Measurements from ENCODE around the gene TMEM25.

TMEM25 gene

DNA sequence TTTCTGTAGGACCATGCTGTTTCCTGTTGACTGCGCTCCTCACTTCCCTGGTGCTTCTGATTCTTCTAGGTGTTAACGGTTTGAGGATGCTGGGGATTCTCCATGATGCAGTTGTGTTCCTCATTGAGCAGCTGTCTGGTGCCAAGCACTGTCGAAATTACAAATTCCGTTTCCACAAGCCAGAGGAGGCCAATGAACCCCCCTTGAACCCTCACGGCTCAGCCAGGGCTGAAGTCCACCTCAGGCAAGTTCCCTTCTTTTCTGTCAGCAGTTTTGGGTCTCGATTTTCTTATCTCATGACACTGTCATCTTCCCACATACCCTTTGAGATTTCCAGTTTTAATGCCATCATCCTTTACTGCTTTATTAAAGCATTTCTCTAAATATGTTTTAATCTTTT lies 11.4 kb upstream of the TMEM25 start:
- no peaks in the 10 kb centered on the region for H3K27me3 ChIP-seq (ENCODE audit: control insufficient read depth in 2 of 2, insufficient read depth in 2 of 2, low read length in 2 of 2)
- H3K4me3 ChIP-seq (ENCODE audit: low read length in 2 of 2): no peak overlapping the region
- no peaks in the 10 kb centered on the region for H3K9me3 ChIP-seq (ENCODE audit: control insufficient read depth in 2 of 2, low read length in 2 of 2)
- H3K36me3 ChIP-seq (ENCODE audit: control insufficient read depth in 2 of 2, insufficient read depth in 2 of 2, low read length in 2 of 2): peaks cover 65 to 67% of the 10 kb centered on the region in 2 donors
- H3K27ac ChIP-seq (ENCODE audit: low read depth in 2 of 2, low read length in 2 of 2): no peak overlapping the region
- no peaks in the 10 kb centered on the region for H3K4me1 ChIP-seq (ENCODE audit: control insufficient read depth in 2 of 2, insufficient read depth in 2 of 2, low read length in 2 of 2)
- H3K9ac ChIP-seq (ENCODE audit: low read depth in 1 of 2, low read length in 2 of 2): no peak overlapping the region

DNA sequence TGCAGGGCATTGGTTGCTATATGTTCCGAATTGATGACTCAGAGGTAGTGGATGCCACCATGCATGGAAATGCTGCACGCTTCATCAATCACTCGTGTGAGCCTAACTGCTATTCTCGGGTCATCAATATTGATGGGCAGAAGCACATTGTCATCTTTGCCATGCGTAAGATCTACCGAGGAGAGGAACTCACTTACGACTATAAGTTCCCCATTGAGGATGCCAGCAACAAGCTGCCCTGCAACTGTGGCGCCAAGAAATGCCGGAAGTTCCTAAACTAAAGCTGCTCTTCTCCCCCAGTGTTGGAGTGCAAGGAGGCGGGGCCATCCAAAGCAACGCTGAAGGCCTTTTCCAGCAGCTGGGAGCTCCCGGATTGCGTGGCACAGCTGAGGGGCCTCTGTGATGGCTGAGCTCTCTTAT lies 9.1 kb upstream of the TMEM25 start:
- Histone ChIP-seq H3K9me3 (ENCODE audit: control insufficient read depth in 2 of 2, low read length in 2 of 2) (no peaks in the 10 kb centered on the region), H3K36me3 (ENCODE audit: control insufficient read depth in 2 of 2, insufficient read depth in 2 of 2, low read length in 2 of 2) (peaks cover 54 to 59% of the 10 kb centered on the region in 2 donors), H3K27ac (ENCODE audit: low read depth in 2 of 2, low read length in 2 of 2) (no peak overlapping the region), H3K4me1 (ENCODE audit: control insufficient read depth in 2 of 2, insufficient read depth in 2 of 2, low read length in 2 of 2) (no peaks in the 10 kb centered on the region), H3K27me3 (ENCODE audit: control insufficient read depth in 2 of 2, insufficient read depth in 2 of 2, low read length in 2 of 2) (no peaks in the 10 kb centered on the region), H3K4me3 (ENCODE audit: low read length in 2 of 2) (no peak overlapping the region), H3K9ac (ENCODE audit: low read depth in 1 of 2, low read length in 2 of 2) (no peak overlapping the region)

DNA sequence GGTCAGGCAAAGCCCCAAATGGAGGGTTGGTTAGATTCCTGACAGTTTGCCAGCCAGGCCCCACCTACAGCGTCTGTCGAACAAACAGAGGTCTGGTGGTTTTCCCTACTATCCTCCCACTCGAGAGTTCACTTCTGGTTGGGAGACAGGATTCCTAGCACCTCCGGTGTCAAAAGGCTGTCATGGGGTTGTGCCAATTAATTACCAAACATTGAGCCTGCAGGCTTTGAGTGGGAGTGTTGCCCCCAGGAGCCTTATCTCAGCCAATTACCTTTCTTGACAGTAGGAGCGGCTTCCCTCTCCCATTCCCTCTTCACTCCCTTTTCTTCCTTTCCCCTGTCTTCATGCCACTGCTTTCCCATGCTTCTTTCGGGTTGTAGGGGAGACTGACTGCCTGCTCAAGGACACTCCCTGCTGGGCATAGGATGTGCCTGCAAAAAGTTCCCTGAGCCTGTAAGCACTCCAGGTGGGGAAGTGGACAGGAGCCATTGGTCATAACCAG lies 8.4 kb upstream of the TMEM25 start:
- H3K27me3 ChIP-seq (ENCODE audit: control insufficient read depth in 2 of 2, insufficient read depth in 2 of 2, low read length in 2 of 2): no peaks in the 10 kb centered on the region
- H3K36me3 ChIP-seq (ENCODE audit: control insufficient read depth in 2 of 2, insufficient read depth in 2 of 2, low read length in 2 of 2): peaks cover 50 to 55% of the 10 kb centered on the region in 2 donors
- no peaks in the 10 kb centered on the region for H3K9me3 ChIP-seq (ENCODE audit: control insufficient read depth in 2 of 2, low read length in 2 of 2)
- H3K9ac ChIP-seq (ENCODE audit: low read depth in 1 of 2, low read length in 2 of 2): no peak overlapping the region
- H3K4me3 ChIP-seq (ENCODE audit: low read length in 2 of 2): no peak overlapping the region
- H3K4me1 ChIP-seq (ENCODE audit: control insufficient read depth in 2 of 2, insufficient read depth in 2 of 2, low read length in 2 of 2): no peaks in the 10 kb centered on the region
- no peak overlapping the region for H3K27ac ChIP-seq (ENCODE audit: low read depth in 2 of 2, low read length in 2 of 2)

DNA sequence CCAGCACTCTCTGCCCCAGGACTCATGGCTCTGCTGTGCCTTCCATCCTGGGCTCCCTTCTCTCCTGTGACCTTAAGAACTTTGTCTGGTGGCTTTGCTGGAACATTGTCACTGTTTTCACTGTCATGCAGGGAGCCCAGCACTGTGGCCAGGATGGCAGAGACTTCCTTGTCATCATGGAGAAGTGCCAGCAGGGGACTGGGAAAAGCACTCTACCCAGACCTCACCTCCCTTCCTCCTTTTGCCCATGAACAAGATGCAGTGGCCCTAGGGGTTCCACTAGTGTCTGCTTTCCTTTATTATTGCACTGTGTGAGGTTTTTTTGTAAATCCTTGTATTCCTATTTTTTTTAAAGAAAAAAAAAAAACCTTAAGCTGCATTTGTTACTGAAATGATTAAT lies 6.6 kb upstream of the TMEM25 start:
- H3K9me3 ChIP-seq (ENCODE audit: control insufficient read depth in 2 of 2, low read length in 2 of 2): no peaks in the 10 kb centered on the region
- H3K27ac ChIP-seq (ENCODE audit: low read depth in 2 of 2, low read length in 2 of 2): no peak overlapping the region
- no peak overlapping the region for H3K9ac ChIP-seq (ENCODE audit: low read depth in 1 of 2, low read length in 2 of 2)
- no peak overlapping the region for H3K4me3 ChIP-seq (ENCODE audit: low read length in 2 of 2)
- H3K27me3 ChIP-seq (ENCODE audit: control insufficient read depth in 2 of 2, insufficient read depth in 2 of 2, low read length in 2 of 2): no peaks in the 10 kb centered on the region
- no peaks in the 10 kb centered on the region for H3K4me1 ChIP-seq (ENCODE audit: control insufficient read depth in 2 of 2, insufficient read depth in 2 of 2, low read length in 2 of 2)
- peaks cover 42 to 48% of the 10 kb centered on the region in 2 donors for H3K36me3 ChIP-seq (ENCODE audit: control insufficient read depth in 2 of 2, insufficient read depth in 2 of 2, low read length in 2 of 2)

DNA sequence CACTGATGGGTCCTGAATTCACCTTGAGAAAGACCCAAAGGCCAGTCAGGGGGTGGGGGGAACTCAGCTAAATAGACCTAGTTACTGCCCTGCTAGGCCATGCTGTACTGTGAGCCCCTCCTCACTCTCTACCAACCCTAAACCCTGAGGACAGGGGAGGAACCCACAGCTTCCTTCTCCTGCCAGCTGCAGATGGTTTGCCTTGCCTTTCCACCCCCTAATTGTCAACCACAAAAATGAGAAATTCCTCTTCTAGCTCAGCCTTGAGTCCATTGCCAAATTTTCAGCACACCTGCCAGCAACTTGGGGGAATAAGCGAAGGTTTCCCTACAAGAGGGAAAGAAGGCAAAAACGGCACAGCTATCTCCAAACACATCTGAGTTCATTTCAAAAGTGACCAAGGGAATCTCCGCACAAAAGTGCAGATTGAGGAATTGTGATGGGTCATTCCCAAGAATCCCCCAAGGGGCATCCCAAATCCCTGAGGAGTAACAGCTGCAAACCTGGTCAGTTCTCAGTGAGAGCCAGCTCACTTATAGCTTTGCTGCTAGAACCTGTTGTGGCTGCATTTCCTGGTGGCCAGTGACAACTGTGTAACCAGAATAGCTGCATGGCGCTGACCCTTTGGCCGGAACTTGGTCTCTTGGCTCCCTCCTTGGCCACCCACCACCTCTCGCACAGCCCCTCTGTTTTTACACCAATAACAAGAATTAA lies 6.1 kb upstream of the TMEM25 start:
- no peaks in the 10 kb centered on the region for H3K9me3 ChIP-seq (ENCODE audit: control insufficient read depth in 2 of 2, low read length in 2 of 2)
- H3K4me1 ChIP-seq (ENCODE audit: control insufficient read depth in 2 of 2, insufficient read depth in 2 of 2, low read length in 2 of 2): peaks cover 3 to 5% of the 10 kb centered on the region in 2 donors
- no peak overlapping the region for H3K9ac ChIP-seq (ENCODE audit: low read depth in 1 of 2, low read length in 2 of 2)
- H3K36me3 ChIP-seq (ENCODE audit: control insufficient read depth in 2 of 2, insufficient read depth in 2 of 2, low read length in 2 of 2): peaks cover 36 to 43% of the 10 kb centered on the region in 2 donors
- H3K4me3 ChIP-seq (ENCODE audit: low read length in 2 of 2): no peak overlapping the region
- H3K27me3 ChIP-seq (ENCODE audit: control insufficient read depth in 2 of 2, insufficient read depth in 2 of 2, low read length in 2 of 2): no peaks in the 10 kb centered on the region
- H3K27ac ChIP-seq (ENCODE audit: low read depth in 2 of 2, low read length in 2 of 2): no peak overlapping the region

DNA sequence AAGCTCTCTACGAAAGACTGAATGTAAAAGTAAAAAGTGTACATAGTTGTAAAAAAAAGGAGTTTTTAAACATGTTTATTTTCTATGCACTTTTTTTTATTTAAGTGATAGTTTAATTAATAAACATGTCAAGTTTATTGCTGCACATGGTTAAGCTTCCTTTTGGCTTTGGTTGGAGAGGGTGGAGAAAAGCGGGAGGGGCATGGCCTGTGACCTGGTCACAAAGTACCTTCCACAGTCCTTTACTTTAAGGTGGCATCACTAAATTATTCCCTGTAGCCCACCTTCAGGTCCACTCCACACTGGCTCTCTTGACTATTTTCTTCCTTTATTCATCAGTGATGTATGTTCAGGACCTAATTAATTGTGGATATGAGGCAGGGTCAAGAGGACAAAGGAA lies 4.3 kb upstream of the TMEM25 start:
- Histone ChIP-seq H3K4me3 (ENCODE audit: low read length in 2 of 2) (no peak overlapping the region), H3K36me3 (ENCODE audit: control insufficient read depth in 2 of 2, insufficient read depth in 2 of 2, low read length in 2 of 2) (peaks cover 20 to 27% of the 10 kb centered on the region in 2 donors), H3K9me3 (ENCODE audit: control insufficient read depth in 2 of 2, low read length in 2 of 2) (no peaks in the 10 kb centered on the region), H3K27me3 (ENCODE audit: control insufficient read depth in 2 of 2, insufficient read depth in 2 of 2, low read length in 2 of 2) (no peaks in the 10 kb centered on the region), H3K27ac (ENCODE audit: low read depth in 2 of 2, low read length in 2 of 2) (no peak overlapping the region), H3K9ac (ENCODE audit: low read depth in 1 of 2, low read length in 2 of 2) (no peak overlapping the region), H3K4me1 (ENCODE audit: control insufficient read depth in 2 of 2, insufficient read depth in 2 of 2, low read length in 2 of 2) (peaks cover 11 to 13% of the 10 kb centered on the region in 2 donors)

DNA sequence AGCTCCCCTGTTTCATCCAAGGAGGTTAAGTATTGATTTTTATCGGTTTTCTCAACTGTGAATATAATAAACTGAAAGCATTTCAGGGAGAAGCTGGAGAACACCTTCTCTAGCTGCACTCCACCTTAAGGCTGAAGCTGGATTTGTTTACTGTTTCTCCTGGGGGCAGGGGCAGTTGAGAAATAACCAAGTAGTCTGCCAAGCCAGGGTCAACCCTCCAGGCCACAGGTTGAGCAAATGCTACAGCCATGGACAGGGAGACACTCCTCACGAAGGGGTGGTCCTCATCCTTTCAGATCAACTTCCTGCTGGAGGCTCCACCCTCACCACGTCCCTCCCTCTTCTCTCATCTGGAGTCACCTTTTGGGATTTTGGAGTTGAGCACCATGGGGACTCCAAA lies 3.9 kb upstream of the TMEM25 start, which contains the start of gene TTC36:
TTC36 (plus strand) TSS at position 366 of the 400 bp plus-strand sequence; CDS start at position 387, 21 bp downstream.
- Histone ChIP-seq H3K4me3 (ENCODE audit: low read length in 2 of 2) (no peak within 1 kb of the TSS), H3K9me3 (ENCODE audit: control insufficient read depth in 2 of 2, low read length in 2 of 2) (no peaks in the 10 kb centered on the region), H3K9ac (ENCODE audit: low read depth in 1 of 2, low read length in 2 of 2) (no peak within 1 kb of the TSS), H3K4me1 (ENCODE audit: control insufficient read depth in 2 of 2, insufficient read depth in 2 of 2, low read length in 2 of 2) (peaks cover 11 to 15% of the 10 kb centered on the region in 2 donors), H3K27me3 (ENCODE audit: control insufficient read depth in 2 of 2, insufficient read depth in 2 of 2, low read length in 2 of 2) (no peaks in the 10 kb centered on the region), H3K36me3 (ENCODE audit: control insufficient read depth in 2 of 2, insufficient read depth in 2 of 2, low read length in 2 of 2) (peaks cover 16 to 23% of the 10 kb centered on the region in 2 donors), H3K27ac (ENCODE audit: low read depth in 2 of 2, low read length in 2 of 2) (no peak within 1 kb of the TSS)

DNA sequence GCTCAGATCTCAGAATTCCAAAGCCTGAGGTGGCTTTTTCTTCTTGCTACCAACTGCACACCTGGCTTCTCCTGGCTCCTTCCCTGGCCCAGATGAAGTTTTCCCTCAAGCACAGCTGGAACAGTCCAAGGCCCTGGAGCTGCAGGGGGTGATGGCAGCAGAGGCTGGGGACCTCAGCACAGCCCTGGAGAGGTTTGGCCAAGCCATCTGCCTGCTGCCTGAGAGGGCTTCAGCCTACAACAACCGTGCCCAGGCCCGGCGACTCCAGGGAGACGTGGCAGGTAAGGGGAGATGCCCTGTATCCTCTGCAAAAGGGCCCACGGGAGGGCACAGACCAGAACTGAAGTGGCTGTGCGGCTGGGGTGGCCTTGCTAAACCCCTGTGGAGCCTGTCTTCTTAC lies 2.5 kb upstream of the TMEM25 start:
- Histone ChIP-seq H3K9ac (ENCODE audit: low read depth in 1 of 2, low read length in 2 of 2) (no peak overlapping the region), H3K9me3 (ENCODE audit: control insufficient read depth in 2 of 2, low read length in 2 of 2) (no peaks in the 10 kb centered on the region), H3K4me3 (ENCODE audit: low read length in 2 of 2) (no peak overlapping the region), H3K36me3 (ENCODE audit: control insufficient read depth in 2 of 2, insufficient read depth in 2 of 2, low read length in 2 of 2) (peaks cover 8 to 10% of the 10 kb centered on the region in 2 donors), H3K27me3 (ENCODE audit: control insufficient read depth in 2 of 2, insufficient read depth in 2 of 2, low read length in 2 of 2) (no peaks in the 10 kb centered on the region), H3K27ac (ENCODE audit: low read depth in 2 of 2, low read length in 2 of 2) (no peak overlapping the region), H3K4me1 (ENCODE audit: control insufficient read depth in 2 of 2, insufficient read depth in 2 of 2, low read length in 2 of 2) (peaks cover 11 to 15% of the 10 kb centered on the region in 2 donors)

DNA sequence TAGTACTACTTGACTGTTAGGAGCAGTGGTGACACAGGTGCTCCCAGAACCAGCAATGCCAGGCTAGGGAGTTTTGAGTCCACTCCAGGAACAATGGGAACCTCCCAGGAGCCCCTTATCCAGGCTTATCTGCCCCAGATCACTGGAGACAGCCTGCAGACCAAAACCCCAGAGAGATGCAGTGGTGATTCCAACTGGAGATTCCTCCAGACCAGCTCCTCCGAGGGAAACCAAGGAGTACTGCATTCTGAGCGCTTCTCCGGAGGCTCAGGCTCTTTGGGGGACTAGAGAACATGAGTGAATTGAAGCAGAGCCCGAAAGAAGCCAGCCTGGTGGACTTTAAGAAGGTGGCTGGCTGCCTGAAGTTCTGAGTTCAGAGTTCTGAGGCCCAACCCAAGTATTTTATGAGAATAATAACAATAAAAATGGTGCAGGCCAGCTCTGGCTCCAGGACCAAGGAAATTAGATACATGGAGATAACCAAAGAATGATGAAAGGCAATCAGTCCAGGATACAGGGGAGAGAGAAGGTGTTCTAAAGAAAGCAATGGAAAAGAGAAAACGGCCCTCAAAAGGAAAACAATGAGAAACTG lies 1.3 kb upstream of the TMEM25 start:
- peaks cover 16 to 19% of the 10 kb centered on the region in 2 donors for H3K4me1 ChIP-seq (ENCODE audit: control insufficient read depth in 2 of 2, insufficient read depth in 2 of 2, low read length in 2 of 2)
- H3K27ac ChIP-seq (ENCODE audit: low read depth in 2 of 2, low read length in 2 of 2): no peak overlapping the region
- peak overlapping the region in 1 of 2 donors; percentile 81 for H3K4me3 ChIP-seq (ENCODE audit: low read length in 2 of 2)
- H3K9me3 ChIP-seq (ENCODE audit: control insufficient read depth in 2 of 2, low read length in 2 of 2): no peaks in the 10 kb centered on the region
- H3K27me3 ChIP-seq (ENCODE audit: control insufficient read depth in 2 of 2, insufficient read depth in 2 of 2, low read length in 2 of 2): no peaks in the 10 kb centered on the region
- H3K36me3 ChIP-seq (ENCODE audit: control insufficient read depth in 2 of 2, insufficient read depth in 2 of 2, low read length in 2 of 2): peaks cover 3 to 4% of the 10 kb centered on the region in 2 donors
- H3K9ac ChIP-seq (ENCODE audit: low read depth in 1 of 2, low read length in 2 of 2): peak overlapping the region; percentile 41 to 64

DNA sequence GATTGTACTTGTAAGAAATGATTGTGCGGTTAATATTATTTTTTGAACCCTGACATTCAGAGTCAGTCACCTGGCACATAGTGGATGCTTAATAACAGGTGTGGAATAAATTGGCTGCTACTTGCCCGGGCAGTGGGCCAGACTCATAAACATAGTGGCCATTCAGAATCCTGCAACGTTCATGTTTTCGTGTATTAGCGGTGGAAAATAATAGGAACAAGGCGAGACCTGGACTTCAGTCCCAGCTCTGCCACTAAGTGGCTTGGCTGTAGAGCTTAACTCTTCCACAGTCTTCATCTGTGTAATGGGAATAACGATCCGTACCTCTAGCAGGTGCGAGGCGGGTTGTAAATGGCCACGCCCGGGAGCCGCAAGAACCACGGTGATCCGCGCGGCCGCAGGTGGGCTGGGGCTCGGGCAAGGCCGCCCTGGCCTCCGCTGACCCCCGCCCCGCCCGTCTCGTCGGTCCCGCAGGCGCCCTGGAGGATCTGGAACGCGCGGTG lies 761 bp upstream of the TMEM25 start:
- no peaks in the 10 kb centered on the region for H3K36me3 ChIP-seq (ENCODE audit: control insufficient read depth in 2 of 2, insufficient read depth in 2 of 2, low read length in 2 of 2)
- H3K9me3 ChIP-seq (ENCODE audit: control insufficient read depth in 2 of 2, low read length in 2 of 2): no peaks in the 10 kb centered on the region
- peaks cover 16 to 19% of the 10 kb centered on the region in 2 donors for H3K4me1 ChIP-seq (ENCODE audit: control insufficient read depth in 2 of 2, insufficient read depth in 2 of 2, low read length in 2 of 2)
- peak overlapping the region; percentile 58 to 81 for H3K4me3 ChIP-seq (ENCODE audit: low read length in 2 of 2)
- no peaks in the 10 kb centered on the region for H3K27me3 ChIP-seq (ENCODE audit: control insufficient read depth in 2 of 2, insufficient read depth in 2 of 2, low read length in 2 of 2)
- H3K27ac ChIP-seq (ENCODE audit: low read depth in 2 of 2, low read length in 2 of 2): no peak overlapping the region
- peak overlapping the region; percentile 41 to 64 for H3K9ac ChIP-seq (ENCODE audit: low read depth in 1 of 2, low read length in 2 of 2)

Data from mucosa of rectum (tissue), 2 donors.